SK-N-SH (cell line): ENCODE results near the gene BCL2A1. TPM values are rescaled to one million over a fixed set of nuclear protein-coding genes. Genes with fewer than 3 reads are reported as not detected.

Source experiments
- CTCF ChIA-PET: fragments of 300-600, 350-600 bp; formaldehyde crosslinking; extraction: SDS; loops from one replicate; lab custom pipeline; 2021; lab: Yijun Ruan, JAX
- POLR2A ChIA-PET: fragments of 350-600 bp; sonication (Branson Sonifier 250); formaldehyde crosslinking; extraction: SDS; loops from one replicate; lab custom pipeline; 2020; ENCODE audit warnings: antibody characterized with exemption, inconsistent platforms; lab: Yijun Ruan, JAX
- DNase-seq: peaks from one replicate; pipeline ENCODE4 v3.0.0; 2012
- H2AFZ ChIP-seq: fragments of 200-600 bp; sonication (generic); 2 replicates; pipeline ENCODE4 v1.8.1; 2016; ENCODE audit warnings: antibody characterized with exemption, mild to moderate bottlenecking, low read depth
- H3F3A ChIP-seq: fragments of 200-600 bp; sonication (generic); replicated peaks from 2 replicates; pipeline ENCODE3; 2016; ENCODE audit warnings: antibody characterized with exemption, mild to moderate bottlenecking; ENCODE audit not compliant: insufficient read depth
- H3K27ac ChIP-seq, 2 experiments: fragments of 200-500 bp in 1 of 2; fragments of 200-600 bp in 1 of 2; sonication (Bioruptor generic) in 1 of 2; sonication (generic), shearing (Covaris generic) in 1 of 2; 2 replicates each; pipeline versions ENCODE4 v1.5.1 to v1.6.1; 2014 to 2016; ENCODE audit warnings: low read depth in 2 of 2, inconsistent platforms in 1 of 2, low read length in 1 of 2, mild to moderate bottlenecking in 1 of 2, mixed read lengths in 1 of 2
- H3K27me3 ChIP-seq: fragments of 200-600 bp; sonication (generic), shearing (Covaris generic); 2 replicates; pipeline ENCODE4 v1.6.1; 2016; ENCODE audit warnings: mixed run types; ENCODE audit not compliant: insufficient read depth
- H3K36me3 ChIP-seq, 2 experiments: fragments of 200-500 bp in 1 of 2; fragments of 200-600 bp in 1 of 2; sonication (Bioruptor generic) in 1 of 2; sonication (generic) in 1 of 2; replicated peaks in 1 of 2; 2 replicates each; pipeline versions ENCODE3 to v1.5.1; 2014 to 2016; ENCODE audit warnings: low read length in 1 of 2, mild to moderate bottlenecking in 1 of 2; ENCODE audit not compliant: insufficient read depth in 2 of 2, control insufficient read depth in 1 of 2
- H3K4me1 ChIP-seq, 2 experiments: fragments of 200-500 bp in 1 of 2; fragments of 200-600 bp in 1 of 2; sonication (Bioruptor generic) in 1 of 2; sonication (generic), shearing (Covaris generic) in 1 of 2; 2 replicates each; pipeline versions ENCODE4 v1.5.1 to v1.6.1; 2014 to 2016; ENCODE audit warnings: low read depth in 1 of 2, low read length in 1 of 2, mixed run types in 1 of 2; ENCODE audit not compliant: insufficient read depth in 2 of 2, control insufficient read depth in 1 of 2
- H3K4me2 ChIP-seq: fragments of 200-600 bp; sonication (generic), shearing (Covaris generic); 2 replicates; pipeline ENCODE4 v1.6.1; 2017; ENCODE audit warnings: mixed run types
- H3K4me3 ChIP-seq, 2 experiments: fragments of 200-500 bp in 1 of 2; fragments of 200-600 bp in 1 of 2; sonication (Bioruptor generic) in 1 of 2; sonication (generic), shearing (Covaris generic) in 1 of 2; 2 replicates each; pipeline versions ENCODE4 v1.5.1 to v1.8.1; 2014 to 2016; ENCODE audit warnings: low read depth in 2 of 2, inconsistent platforms in 1 of 2, low read length in 1 of 2, mild to moderate bottlenecking in 1 of 2, mixed read lengths in 1 of 2, moderate library complexity in 1 of 2
- H3K79me2 ChIP-seq: fragments of 200-600 bp; sonication (generic); 2 replicates; pipeline ENCODE4 v1.8.1; 2017; ENCODE audit warnings: mild to moderate bottlenecking; ENCODE audit not compliant: insufficient read depth
- H3K9ac ChIP-seq: fragments of 200-600 bp; sonication (generic); 2 replicates; pipeline ENCODE4 v1.6.1; 2017; ENCODE audit warnings: mixed run types
- H3K9me2 ChIP-seq: fragments of 200-600 bp; sonication (generic); 2 replicates; pipeline ENCODE4 v1.6.1; 2017; ENCODE audit warnings: mixed run types
- H3K9me3 ChIP-seq: fragments of 200-600 bp; sonication (generic); 2 replicates; pipeline ENCODE4 v1.6.1; 2017; ENCODE audit warnings: mixed run types, mild to moderate bottlenecking, moderate library complexity
- H4K20me1 ChIP-seq: fragments of 200-600 bp; sonication (generic); 2 replicates; pipeline ENCODE4 v1.6.1; 2017; ENCODE audit warnings: mild to moderate bottlenecking, mixed run types; ENCODE audit not compliant: insufficient read depth
- EP300 ChIP-seq, 2 experiments: IDR thresholded peaks; 2 replicates each; pipeline versions ENCODE4 v1.4.0 to v1.6.1; 2012; ENCODE audit warnings: borderline replicate concordance in 1 of 2, low read depth in 1 of 2, low read length in 1 of 2
- EZH2phosphoT487 ChIP-seq: fragments of 200-600 bp; sonication (generic); IDR thresholded peaks from 2 replicates; pipeline ENCODE4 v1.6.1; 2017; ENCODE audit warnings: low read depth, mixed run types, mild to moderate bottlenecking, antibody characterized with exemption, moderate library complexity, borderline replicate concordance
- FOSL2 ChIP-seq: IDR thresholded peaks from 2 replicates; pipeline ENCODE4 v1.4.0; 2012; ENCODE audit warnings: low read depth, mild to moderate bottlenecking, moderate library complexity, borderline replicate concordance
- FOXJ3 ChIP-seq: sonication (generic); formaldehyde crosslinking; IDR thresholded peaks from 2 replicates; pipeline ENCODE4 v1.5.1; 2020; ENCODE audit warnings: mild to moderate bottlenecking, missing genetic modification reagents
- GATA2 ChIP-seq: sonication (generic); formaldehyde crosslinking; IDR thresholded peaks from 2 replicates; pipeline ENCODE4 v1.5.0; 2020; ENCODE audit warnings: mild to moderate bottlenecking, missing genetic modification reagents
- IRF3 ChIP-seq: fragments of 150-350 bp; IDR thresholded peaks from 2 replicates; pipeline ENCODE4 v1.6.1; 2016; ENCODE audit warnings: mild to moderate bottlenecking, low read depth, low read length
- POLR2AphosphoS5 ChIP-seq: IDR thresholded peaks from 2 replicates; pipeline ENCODE4 v1.6.1; 2012; ENCODE audit warnings: low read depth, low read length
- RAD21 ChIP-seq: IDR thresholded peaks from 2 replicates; pipeline ENCODE4 v1.6.1; 2012; ENCODE audit warnings: mild to moderate bottlenecking, low read length
- RCOR1 ChIP-seq: fragments of 150-350 bp; IDR thresholded peaks from 2 replicates; pipeline ENCODE4 v1.6.1; 2017; ENCODE audit warnings: antibody characterized with exemption, low read length
- RFX5 ChIP-seq: IDR thresholded peaks from 2 replicates; pipeline ENCODE4 v1.6.1; 2012; ENCODE audit warnings: mild to moderate bottlenecking, improper control_type of control experiment, low read length
- RXRA ChIP-seq: IDR thresholded peaks from 2 replicates; pipeline ENCODE4 v1.4.0; 2012; ENCODE audit warnings: low read depth, mild to moderate bottlenecking, borderline replicate concordance
- SMC3 ChIP-seq: IDR thresholded peaks from 2 replicates; pipeline ENCODE4 v1.6.1; 2012; ENCODE audit warnings: low read depth, low read length, improper control_type of control experiment
- TAF1 ChIP-seq: IDR thresholded peaks from 2 replicates; pipeline ENCODE4 v1.6.1; 2012; ENCODE audit warnings: low read depth, mild to moderate bottlenecking, low read length, moderate library complexity, borderline replicate concordance
- TCF12 ChIP-seq: IDR thresholded peaks from 2 replicates; pipeline ENCODE4 v1.4.0; 2012
- USF2 ChIP-seq: fragments of 150-350 bp; IDR thresholded peaks from 2 replicates; pipeline ENCODE4 v1.6.1; 2017; ENCODE audit warnings: antibody characterized with exemption, low read length, low read depth, borderline replicate concordance
- WGBS: methylation state at CpG from one replicate; pipeline ENCODE4 v1.1.6; 2017; ENCODE audit warnings: low lambda C conversion rate; 5-methylcytosine and 5-hydroxymethylcytosine counted together
- polyA plus RNA-seq, 3 experiments: library from polyadenylated mRNA; depleted of rRNA; stranded (reverse); fragments of >200 nt; gene quantifications; 2 replicates each; pipeline ENCODE4 v1.2.3, GENCODE V29; 2012
- TF ChIP-seq, protein P1 (sequence below): fragments of 200-600 bp; sonication (generic); IDR thresholded peaks from 2 replicates; pipeline ENCODE4 v1.6.1; 2017; ENCODE audit warnings: antibody characterized with exemption, mild to moderate bottlenecking, moderate library complexity
- TF ChIP-seq, protein P2 (sequence below): IDR thresholded peaks from 2 replicates; pipeline ENCODE4 v1.6.1; 2012; ENCODE audit warnings: mild to moderate bottlenecking, low read depth, low read length, moderate library complexity

BCL2A1 gene
- polyA plus RNA-seq, 1 of the 3 experiments (the other 2 are of a cell fraction), result 0.08 TPM

DNA sequence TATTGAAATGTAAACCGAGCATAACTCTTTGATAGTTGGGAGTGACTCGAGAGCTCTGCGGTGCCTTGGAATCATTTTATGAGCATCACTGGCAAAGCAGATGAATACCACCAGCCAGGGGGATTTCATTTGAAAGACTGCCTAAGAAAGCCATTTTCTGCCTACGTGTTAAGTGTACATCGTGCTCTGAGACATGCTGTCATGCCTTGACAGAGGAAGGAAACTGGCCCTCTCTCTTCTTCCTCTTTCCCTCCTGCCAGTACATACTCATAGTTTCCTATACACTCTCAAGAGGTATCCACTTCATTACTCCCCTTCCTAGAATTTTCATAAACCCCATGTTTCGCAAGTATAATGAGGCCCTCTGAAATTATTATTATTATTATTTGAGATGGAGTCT is 8.8 kb downstream of the BCL2A1 start:
- no peaks in the 10 kb centered on the region for H3K9me3 ChIP-seq
- DNase-seq, result no peak
- H3K27me3 ChIP-seq, result no peaks in the 10 kb centered on the region
- ChIA-PET CTCF (interaction anchor here (0.7 kb wide), 1 partner anchor 235 kb away, joined by 3 read pairs; no protein-coding TSS in a partner anchor), POLR2A (no interaction called here)
- no peaks in the 10 kb centered on the region for H4K20me1 ChIP-seq
- no peaks in the 10 kb centered on the region for H3K36me3 ChIP-seq
- H3K4me2 ChIP-seq, result no peak overlapping the region
- no peak overlapping the region for H3K27ac ChIP-seq
- no peak overlapping the region for H3K9ac ChIP-seq
- H2AFZ ChIP-seq, result no peak overlapping the region
- H3K79me2 ChIP-seq, result no peaks in the 10 kb centered on the region
- H3K4me3 ChIP-seq, result no peak overlapping the region
- no peaks in the 10 kb centered on the region for H3K4me1 ChIP-seq
- no peaks in the 10 kb centered on the region for H3K9me2 ChIP-seq
- TF ChIP-seq TCF12 (no peak), IRF3 (no peak), RAD21 (no peak), POLR2AphosphoS5 (no peak), FOSL2 (no peak), TAF1 (no peak)
- 94% methylated on average over 6 of the region's 6 CpGs for WGBS
- no peaks in the 10 kb centered on the region for H3F3A ChIP-seq

DNA sequence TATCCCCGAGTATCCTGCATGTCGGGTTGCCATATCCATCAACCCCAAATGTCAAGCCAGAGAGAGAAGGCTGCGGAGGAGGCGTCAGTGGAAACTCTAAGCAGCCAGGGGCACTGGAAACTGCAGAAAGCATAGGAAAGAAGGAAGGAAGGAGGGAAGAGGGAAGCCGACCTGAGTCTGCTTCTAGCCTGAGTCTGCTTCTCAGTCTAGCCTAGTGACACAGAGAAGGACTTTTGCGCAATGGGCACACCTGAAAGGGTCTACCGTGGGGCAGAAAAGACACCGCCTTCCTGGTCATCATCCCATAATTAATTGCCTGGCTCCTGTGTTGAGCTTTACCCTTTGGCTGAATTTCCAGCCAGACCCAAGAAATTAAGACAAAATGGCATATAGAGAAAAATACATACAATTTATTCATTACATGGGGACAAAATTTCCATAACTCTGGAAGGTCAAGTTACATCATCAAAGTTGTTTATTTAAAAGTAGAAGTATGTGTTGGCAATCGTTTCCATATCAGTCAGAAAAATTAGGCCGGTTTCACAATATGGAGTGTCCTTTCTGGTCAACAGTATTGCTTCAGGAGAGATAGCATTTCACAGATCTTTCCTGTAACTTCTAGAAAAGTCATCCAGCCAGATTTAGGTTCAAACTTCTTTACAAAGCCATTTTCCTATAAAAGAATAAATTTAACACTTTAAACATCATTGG is 10.3 kb downstream of the BCL2A1 start:
- Histone ChIP-seq H3K36me3 (no peaks in the 10 kb centered on the region), H3K4me3 (no peak overlapping the region), H4K20me1 (no peaks in the 10 kb centered on the region), H3K79me2 (no peaks in the 10 kb centered on the region), H3K4me2 (no peak overlapping the region), H3K9me2 (no peaks in the 10 kb centered on the region), H3F3A (no peaks in the 10 kb centered on the region), H3K9ac (no peak overlapping the region), H3K27me3 (no peaks in the 10 kb centered on the region), H3K4me1 (no peaks in the 10 kb centered on the region), H2AFZ (no peak overlapping the region), H3K27ac (no peak overlapping the region), H3K9me3 (no peaks in the 10 kb centered on the region)
- DNase-seq, result no peak
- ChIA-PET CTCF (no interaction called here), POLR2A (no interaction called here)
- 74% methylated on average over 10 of the region's 10 CpGs for WGBS
- TF ChIP-seq SMC3 (no peak), RXRA (no peak), USF2 (no peak), RCOR1 (no peak), EP300 (IDR thresholded peaks at IDR 0.05; ENCODE audit: borderline replicate concordance in 1 of 2, low read depth in 1 of 2, low read length in 1 of 2) (no peak), RFX5 (no peak), FOXJ3 (no peak), TAF1 (no peak), GATA2 (CRISPR knock-in tag) (no peak), EZH2phosphoT487 (no peak)
- TF ChIP-seq, protein P1, sequence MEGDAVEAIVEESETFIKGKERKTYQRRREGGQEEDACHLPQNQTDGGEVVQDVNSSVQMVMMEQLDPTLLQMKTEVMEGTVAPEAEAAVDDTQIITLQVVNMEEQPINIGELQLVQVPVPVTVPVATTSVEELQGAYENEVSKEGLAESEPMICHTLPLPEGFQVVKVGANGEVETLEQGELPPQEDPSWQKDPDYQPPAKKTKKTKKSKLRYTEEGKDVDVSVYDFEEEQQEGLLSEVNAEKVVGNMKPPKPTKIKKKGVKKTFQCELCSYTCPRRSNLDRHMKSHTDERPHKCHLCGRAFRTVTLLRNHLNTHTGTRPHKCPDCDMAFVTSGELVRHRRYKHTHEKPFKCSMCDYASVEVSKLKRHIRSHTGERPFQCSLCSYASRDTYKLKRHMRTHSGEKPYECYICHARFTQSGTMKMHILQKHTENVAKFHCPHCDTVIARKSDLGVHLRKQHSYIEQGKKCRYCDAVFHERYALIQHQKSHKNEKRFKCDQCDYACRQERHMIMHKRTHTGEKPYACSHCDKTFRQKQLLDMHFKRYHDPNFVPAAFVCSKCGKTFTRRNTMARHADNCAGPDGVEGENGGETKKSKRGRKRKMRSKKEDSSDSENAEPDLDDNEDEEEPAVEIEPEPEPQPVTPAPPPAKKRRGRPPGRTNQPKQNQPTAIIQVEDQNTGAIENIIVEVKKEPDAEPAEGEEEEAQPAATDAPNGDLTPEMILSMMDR, result no peak
- TF ChIP-seq, protein P2, sequence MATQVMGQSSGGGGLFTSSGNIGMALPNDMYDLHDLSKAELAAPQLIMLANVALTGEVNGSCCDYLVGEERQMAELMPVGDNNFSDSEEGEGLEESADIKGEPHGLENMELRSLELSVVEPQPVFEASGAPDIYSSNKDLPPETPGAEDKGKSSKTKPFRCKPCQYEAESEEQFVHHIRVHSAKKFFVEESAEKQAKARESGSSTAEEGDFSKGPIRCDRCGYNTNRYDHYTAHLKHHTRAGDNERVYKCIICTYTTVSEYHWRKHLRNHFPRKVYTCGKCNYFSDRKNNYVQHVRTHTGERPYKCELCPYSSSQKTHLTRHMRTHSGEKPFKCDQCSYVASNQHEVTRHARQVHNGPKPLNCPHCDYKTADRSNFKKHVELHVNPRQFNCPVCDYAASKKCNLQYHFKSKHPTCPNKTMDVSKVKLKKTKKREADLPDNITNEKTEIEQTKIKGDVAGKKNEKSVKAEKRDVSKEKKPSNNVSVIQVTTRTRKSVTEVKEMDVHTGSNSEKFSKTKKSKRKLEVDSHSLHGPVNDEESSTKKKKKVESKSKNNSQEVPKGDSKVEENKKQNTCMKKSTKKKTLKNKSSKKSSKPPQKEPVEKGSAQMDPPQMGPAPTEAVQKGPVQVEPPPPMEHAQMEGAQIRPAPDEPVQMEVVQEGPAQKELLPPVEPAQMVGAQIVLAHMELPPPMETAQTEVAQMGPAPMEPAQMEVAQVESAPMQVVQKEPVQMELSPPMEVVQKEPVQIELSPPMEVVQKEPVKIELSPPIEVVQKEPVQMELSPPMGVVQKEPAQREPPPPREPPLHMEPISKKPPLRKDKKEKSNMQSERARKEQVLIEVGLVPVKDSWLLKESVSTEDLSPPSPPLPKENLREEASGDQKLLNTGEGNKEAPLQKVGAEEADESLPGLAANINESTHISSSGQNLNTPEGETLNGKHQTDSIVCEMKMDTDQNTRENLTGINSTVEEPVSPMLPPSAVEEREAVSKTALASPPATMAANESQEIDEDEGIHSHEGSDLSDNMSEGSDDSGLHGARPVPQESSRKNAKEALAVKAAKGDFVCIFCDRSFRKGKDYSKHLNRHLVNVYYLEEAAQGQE, result no peak
